C4-2B (cell line): ENCODE data around the gene SLC30A2.

Experiments used
- H3K27ac ChIP-seq: fragments of 450-650 bp; 2 replicates; pipeline ENCODE4 v1.5.1; 2017
- ZFX ChIP-seq: fragments of 450-650 bp; IDR thresholded peaks from 2 replicates; pipeline ENCODE4 v1.6.1; 2017
- TF ChIP-seq, protein P1 (sequence below): fragments of 450-650 bp; conservative IDR thresholded peaks from 2 replicates; pipeline ENCODE4 v1.5.1; 2017; ENCODE audit warnings: mild to moderate bottlenecking

The SLC30A2 gene

DNA sequence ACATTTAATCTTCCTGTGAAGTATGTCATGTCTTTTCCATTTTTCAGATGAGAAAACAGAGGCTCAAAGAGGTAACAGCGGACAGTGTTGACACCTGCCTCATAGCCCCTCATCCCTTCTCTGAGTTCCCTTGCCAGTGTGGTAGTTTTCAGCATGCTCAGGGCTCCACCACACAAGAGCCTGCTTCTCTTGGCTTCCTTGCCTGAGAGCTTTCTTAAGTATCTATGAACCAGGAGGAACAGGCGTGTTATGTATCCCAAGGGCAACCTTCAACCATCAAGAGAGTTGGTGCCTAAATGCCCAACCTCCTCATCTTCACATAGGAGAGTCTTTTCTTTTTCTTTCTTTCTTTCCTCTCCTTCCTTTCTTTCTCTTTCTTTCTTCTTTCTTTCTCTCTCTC, 42.2 kb downstream of the SLC30A2 start:
- TF ChIP-seq, protein P1, sequence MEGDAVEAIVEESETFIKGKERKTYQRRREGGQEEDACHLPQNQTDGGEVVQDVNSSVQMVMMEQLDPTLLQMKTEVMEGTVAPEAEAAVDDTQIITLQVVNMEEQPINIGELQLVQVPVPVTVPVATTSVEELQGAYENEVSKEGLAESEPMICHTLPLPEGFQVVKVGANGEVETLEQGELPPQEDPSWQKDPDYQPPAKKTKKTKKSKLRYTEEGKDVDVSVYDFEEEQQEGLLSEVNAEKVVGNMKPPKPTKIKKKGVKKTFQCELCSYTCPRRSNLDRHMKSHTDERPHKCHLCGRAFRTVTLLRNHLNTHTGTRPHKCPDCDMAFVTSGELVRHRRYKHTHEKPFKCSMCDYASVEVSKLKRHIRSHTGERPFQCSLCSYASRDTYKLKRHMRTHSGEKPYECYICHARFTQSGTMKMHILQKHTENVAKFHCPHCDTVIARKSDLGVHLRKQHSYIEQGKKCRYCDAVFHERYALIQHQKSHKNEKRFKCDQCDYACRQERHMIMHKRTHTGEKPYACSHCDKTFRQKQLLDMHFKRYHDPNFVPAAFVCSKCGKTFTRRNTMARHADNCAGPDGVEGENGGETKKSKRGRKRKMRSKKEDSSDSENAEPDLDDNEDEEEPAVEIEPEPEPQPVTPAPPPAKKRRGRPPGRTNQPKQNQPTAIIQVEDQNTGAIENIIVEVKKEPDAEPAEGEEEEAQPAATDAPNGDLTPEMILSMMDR: no peak
- TF ChIP-seq ZFX: no peak
- no peak overlapping the region for H3K27ac ChIP-seq

DNA sequence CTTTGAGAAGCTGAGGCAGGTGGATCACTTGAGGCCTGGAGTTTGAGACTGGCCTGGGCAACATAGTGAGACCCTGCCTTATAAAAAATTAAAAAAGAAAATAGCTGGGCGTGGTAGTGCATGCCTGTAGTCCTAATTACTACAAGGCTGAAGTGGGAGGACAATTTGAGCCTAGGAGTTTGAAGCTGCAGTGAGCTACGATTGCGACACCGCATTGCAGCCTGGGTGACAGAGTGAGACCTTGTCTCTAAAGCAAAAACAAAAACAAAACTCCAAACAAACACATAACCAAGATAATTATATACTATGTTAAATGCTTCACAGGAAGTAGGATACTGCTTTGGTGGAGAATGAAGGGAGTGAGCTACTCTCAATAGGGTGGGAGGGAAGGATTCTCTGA, 42.7 kb downstream of the SLC30A2 start:
- no peak overlapping the region for H3K27ac ChIP-seq
- TF ChIP-seq, protein P1: no peak
- TF ChIP-seq ZFX: no peak

DNA sequence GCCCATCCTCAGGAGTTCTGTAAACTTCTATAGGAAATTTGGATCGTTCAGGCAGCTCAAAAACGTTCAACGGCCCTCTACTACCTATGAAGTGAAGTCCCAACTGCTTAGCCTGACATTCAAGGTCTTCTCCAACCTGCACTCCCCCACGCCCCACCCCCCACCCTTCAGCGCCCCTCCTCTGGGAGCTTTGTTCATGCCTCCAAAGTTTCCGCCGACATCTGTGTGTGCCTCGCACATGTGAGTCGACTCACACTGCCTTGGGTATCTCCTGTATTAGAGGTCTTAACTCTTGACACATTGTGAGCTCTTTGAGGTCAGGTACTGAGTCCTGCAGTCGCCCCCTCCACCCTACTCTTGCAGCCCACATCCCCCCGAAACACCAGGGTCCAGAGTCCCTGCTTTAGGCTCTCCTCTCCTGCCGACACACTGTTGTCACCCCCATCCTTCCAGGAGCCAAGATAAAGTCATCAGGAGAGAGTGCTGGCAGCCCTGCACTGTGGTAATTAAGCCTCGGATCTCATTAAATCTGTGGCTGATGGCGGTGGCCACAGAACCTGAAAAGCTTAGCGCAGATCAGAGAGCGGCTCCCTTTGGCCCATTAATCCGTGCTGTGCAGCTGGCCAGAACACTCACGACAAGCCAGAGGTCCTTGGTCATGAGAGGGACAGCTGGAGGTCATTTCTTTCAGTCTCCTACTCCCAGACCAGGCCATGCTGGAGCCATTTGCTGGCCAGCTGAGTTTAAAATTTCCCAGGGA, 46.7 kb downstream of the SLC30A2 start:
- TF ChIP-seq ZFX: no peak
- H3K27ac ChIP-seq: no peak overlapping the region

DNA sequence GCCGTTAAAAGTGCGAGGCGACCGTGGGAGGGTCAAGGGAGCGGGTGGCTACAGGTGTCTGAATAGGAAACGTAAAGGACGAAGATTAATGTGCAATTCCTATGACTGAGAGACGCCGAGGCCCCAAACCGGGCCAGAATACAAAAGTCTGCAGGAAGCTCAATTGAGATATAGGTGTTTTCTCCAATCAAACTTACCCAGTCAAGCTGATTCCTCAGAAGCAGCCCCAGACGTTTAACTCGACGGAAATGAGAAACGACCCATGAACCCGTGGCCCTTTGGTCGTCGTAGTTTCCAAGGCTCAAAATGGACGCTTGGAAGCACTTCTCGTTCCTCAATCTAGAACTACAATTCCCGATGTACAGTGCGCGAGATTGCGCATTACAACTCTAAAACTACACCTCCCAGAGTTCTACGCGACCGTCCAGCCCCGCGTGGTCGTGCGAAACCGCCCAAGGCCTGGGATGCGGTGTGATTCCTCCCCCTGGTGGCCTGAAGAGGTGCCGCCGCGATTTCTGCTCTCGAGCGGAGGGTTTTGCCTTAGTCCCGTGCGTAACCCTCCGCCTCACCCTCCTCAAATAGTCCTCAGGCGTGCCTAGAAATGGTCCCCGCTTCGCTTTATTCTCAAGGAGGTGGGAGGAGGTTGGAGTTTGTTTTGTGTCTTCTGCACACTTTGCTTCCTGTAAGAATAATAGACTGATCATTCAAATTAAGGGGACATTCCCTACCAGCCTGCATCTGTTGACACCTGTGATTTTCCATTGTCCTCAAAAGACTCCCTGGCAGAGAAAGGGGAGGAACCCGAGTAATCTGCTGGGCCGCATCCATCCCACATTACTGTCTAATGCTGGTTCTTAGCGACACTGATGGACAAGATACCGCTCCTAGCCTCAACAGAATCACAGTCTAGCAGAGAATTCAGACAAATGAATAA, 47.8 kb downstream of the SLC30A2 start, which contains the start of gene PAFAH2:
Gene PAFAH2, minus strand, starts transcription at position 236 of the 934 bp plus-strand sequence. CDS start 7,247 bp downstream, outside the sequence.
- H3K27ac ChIP-seq: peak within 1 kb of the TSS; percentile 79
- TF ChIP-seq, protein P1: peak; percentile 89
- TF ChIP-seq ZFX: no peak

DNA sequence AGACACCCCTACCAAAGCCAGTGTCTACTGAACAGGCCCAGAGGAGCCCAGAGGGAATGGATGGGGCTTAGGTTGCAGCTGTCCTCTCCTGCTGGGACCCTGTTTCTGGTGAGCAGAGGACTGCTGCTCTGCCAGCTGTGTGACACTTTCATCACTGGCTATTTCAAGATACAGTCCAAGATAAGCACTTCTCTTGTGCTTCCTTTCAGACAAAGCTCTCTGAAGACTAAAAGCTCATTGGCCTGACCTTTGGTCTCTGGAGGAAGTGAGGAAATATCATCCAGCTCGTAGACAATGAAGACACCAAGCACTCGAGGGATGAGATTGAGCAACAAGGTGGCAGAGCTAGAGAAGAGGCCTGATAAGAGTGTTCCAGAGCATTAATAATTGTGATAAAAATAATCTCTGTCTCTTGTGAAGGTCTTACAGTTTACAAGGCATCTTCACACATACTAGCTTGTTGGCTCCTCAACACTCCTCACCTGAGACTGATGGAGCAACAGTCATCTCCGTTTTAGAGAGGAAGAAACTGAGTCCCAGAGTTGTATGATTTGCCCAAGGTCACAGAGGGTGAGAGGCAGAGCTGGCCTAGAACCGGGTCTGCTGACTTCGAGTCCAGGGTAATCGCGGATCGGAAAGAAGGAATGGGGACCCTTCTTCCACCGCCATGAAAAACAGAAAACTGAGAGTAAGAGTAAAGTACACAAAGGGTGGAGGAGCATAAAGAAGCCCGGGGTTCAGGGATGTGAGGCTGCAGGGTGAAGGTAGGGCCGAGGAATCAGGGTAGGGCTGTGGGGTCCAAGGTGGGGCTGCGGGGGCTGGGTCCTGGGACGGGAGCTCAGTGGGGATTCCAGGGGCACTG, 48.7 kb downstream of the SLC30A2 start:
- TF ChIP-seq, protein P1: no peak
- TF ChIP-seq ZFX: no peak
- peak overlapping the region; percentile 79 for H3K27ac ChIP-seq

DNA sequence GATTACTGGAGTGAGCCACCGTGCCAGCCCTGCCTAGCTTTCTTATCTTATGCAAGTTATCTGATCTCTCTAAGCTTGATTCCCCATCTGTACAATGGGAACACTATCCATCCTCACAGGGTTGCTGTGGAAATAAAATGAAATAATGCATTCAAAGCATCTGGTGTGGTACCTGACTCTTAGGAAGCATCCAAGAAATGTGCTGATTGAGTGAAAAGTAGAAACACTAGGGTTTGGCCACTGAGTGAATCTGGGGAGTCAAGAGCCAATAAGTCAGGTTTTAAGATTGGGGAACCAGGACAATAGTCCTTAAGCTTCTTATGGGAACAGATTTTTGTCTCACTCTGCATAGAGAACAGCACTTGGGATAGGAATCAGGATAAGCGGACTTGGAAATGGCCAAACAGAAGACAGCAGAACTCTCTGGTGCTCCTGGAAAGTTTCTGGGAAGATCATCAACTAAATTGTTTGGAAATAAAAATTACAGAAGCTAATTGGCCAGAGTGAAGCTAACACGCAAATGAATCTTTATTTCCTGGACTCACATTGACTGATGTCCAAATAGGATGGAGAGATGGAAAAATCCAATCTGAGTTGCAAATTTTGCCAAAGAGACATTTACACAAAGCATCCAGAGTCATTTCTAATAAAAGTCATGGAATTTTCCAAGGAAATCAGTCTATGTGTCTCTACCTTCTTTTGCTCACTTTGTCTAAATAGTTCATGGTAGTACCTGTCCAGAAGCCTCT, 51.3 kb downstream of the SLC30A2 start:
- no peak overlapping the region for H3K27ac ChIP-seq
- TF ChIP-seq, protein P1: no peak
- no peak for TF ChIP-seq ZFX
